DOHH2 (cell line): ENCODE measurements around the gene SH3RF2.

Experiments
- H3F3A ChIP-seq: fragments of 200-600 bp; sonication (generic), shearing (Covaris generic); 2 replicates; pipeline ENCODE4 v1.6.0; 2016; ENCODE audit warnings: antibody characterized with exemption, mild to moderate bottlenecking; ENCODE audit not compliant: control insufficient read depth, insufficient read depth
- H3K27ac ChIP-seq: fragments of 200-600 bp; sonication (generic); 2 replicates; pipeline ENCODE4 v1.5.1; 2014; ENCODE audit warnings: low read depth, mild to moderate bottlenecking, low read length, moderate library complexity
- H3K27me3 ChIP-seq: fragments of 200-600 bp; sonication (generic); 2 replicates; pipeline ENCODE4 v1.6.1; 2014; ENCODE audit warnings: mild to moderate bottlenecking, low read length, mixed read lengths; ENCODE audit not compliant: control insufficient read depth
- H3K36me3 ChIP-seq: fragments of 200-600 bp; sonication (generic); 2 replicates; pipeline ENCODE4 v1.6.1; 2014; ENCODE audit warnings: mild to moderate bottlenecking, low read length, moderate library complexity, mixed read lengths; ENCODE audit not compliant: control insufficient read depth
- H3K4me1 ChIP-seq: fragments of 200-600 bp; sonication (generic); 2 replicates; pipeline ENCODE4 v1.6.1; 2014; ENCODE audit warnings: mild to moderate bottlenecking, low read length, mixed read lengths; ENCODE audit not compliant: control insufficient read depth
- H3K4me2 ChIP-seq: fragments of 200-600 bp; sonication (generic); 2 replicates; pipeline ENCODE4 v1.6.0; 2014; ENCODE audit warnings: mild to moderate bottlenecking, low read length, moderate library complexity
- H3K4me3 ChIP-seq: fragments of 200-600 bp; sonication (generic); 2 replicates; pipeline ENCODE4 v1.5.1; 2014; ENCODE audit warnings: mild to moderate bottlenecking, low read length, mixed read lengths
- H3K79me2 ChIP-seq: fragments of 200-600 bp; sonication (generic); 2 replicates; pipeline ENCODE4 v1.6.1; 2014; ENCODE audit warnings: mild to moderate bottlenecking, low read length, mixed read lengths; ENCODE audit not compliant: control insufficient read depth
- H3K9me2 ChIP-seq: fragments of 200-600 bp; sonication (generic); replicated peaks from 2 replicates; pipeline ENCODE4 v1.6.1; 2014; ENCODE audit warnings: mild to moderate bottlenecking, low read length, mixed read lengths; ENCODE audit not compliant: control insufficient read depth
- H3K9me3 ChIP-seq: fragments of 200-600 bp; sonication (generic); 2 replicates; pipeline ENCODE4 v1.6.1; 2014; ENCODE audit warnings: antibody characterized with exemption, low read length, mixed read lengths; ENCODE audit not compliant: control insufficient read depth, insufficient read depth
- H4K20me1 ChIP-seq: fragments of 200-600 bp; sonication (generic); 2 replicates; pipeline ENCODE4 v1.6.0; 2014; ENCODE audit warnings: low read depth, mild to moderate bottlenecking, antibody characterized with exemption, low read length, moderate library complexity; ENCODE audit not compliant: control insufficient read depth, insufficient read depth
- EZH2phosphoT487 ChIP-seq: fragments of 200-600 bp; sonication (generic); IDR thresholded peaks from 2 replicates; pipeline ENCODE4 v1.6.1; 2017; ENCODE audit warnings: borderline replicate concordance, mild to moderate bottlenecking, antibody characterized with exemption, low read length, moderate library complexity, mixed read lengths
- TF ChIP-seq, protein P1 (sequence below): fragments of 200-600 bp; sonication (generic); IDR thresholded peaks from one replicate; pipeline ENCODE4 v1.5.1; 2014; ENCODE audit warnings: antibody characterized with exemption, mild to moderate bottlenecking, low read depth, low read length; ENCODE audit not compliant: poor library complexity, severe bottlenecking

Gene SH3RF2

DNA sequence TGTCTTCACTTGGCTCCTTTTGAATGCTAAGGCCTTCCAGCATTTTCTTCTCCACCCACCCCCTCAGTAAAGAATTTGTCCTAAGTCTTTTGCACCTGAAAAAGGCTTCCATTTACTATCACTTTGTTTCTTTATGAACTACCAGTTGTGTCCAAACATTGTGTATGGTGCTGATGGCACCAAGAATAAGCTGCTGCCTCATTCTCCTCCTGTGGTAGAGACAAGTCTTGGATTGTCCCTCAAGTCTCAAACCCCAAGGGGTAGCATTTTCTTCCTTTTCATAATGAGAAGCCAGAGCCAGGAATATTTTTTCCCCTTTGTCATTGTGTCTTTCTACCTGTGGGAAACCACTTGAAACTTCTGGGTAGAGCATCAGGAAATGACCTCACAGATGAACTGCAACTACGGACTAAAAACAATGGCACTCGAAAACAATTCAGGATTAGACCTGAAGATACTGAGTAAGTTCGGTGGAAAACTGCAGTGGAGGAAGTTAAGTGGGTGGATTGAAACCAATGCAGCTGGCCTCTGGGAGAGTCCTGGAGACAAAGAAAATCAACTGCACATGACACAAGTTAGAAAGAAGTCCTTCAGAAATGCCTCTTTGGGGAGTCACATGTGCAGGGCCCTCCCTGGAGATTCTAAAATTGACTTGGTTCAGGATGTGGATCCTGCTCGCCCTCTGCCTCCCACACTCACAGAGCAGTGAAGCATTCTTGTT is 80.5 kb downstream of the SH3RF2 start:
- H3K4me2 ChIP-seq, result no peak overlapping the region
- no peaks in the 10 kb centered on the region for H3K36me3 ChIP-seq
- H3F3A ChIP-seq, result no peaks in the 10 kb centered on the region
- H3K27me3 ChIP-seq, result no peaks in the 10 kb centered on the region
- H3K79me2 ChIP-seq, result no peaks in the 10 kb centered on the region
- no peaks in the 10 kb centered on the region; the same call in 1 of the 2 replicates for H3K9me2 ChIP-seq
- no peaks in the 10 kb centered on the region for H4K20me1 ChIP-seq
- no peak overlapping the region for H3K27ac ChIP-seq
- no peaks in the 10 kb centered on the region for H3K9me3 ChIP-seq
- no peaks in the 10 kb centered on the region for H3K4me1 ChIP-seq
- no peak for TF ChIP-seq EZH2phosphoT487
- TF ChIP-seq, protein P1, sequence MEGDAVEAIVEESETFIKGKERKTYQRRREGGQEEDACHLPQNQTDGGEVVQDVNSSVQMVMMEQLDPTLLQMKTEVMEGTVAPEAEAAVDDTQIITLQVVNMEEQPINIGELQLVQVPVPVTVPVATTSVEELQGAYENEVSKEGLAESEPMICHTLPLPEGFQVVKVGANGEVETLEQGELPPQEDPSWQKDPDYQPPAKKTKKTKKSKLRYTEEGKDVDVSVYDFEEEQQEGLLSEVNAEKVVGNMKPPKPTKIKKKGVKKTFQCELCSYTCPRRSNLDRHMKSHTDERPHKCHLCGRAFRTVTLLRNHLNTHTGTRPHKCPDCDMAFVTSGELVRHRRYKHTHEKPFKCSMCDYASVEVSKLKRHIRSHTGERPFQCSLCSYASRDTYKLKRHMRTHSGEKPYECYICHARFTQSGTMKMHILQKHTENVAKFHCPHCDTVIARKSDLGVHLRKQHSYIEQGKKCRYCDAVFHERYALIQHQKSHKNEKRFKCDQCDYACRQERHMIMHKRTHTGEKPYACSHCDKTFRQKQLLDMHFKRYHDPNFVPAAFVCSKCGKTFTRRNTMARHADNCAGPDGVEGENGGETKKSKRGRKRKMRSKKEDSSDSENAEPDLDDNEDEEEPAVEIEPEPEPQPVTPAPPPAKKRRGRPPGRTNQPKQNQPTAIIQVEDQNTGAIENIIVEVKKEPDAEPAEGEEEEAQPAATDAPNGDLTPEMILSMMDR, result no peak
- H3K4me3 ChIP-seq, result no peak overlapping the region

- TF ChIP-seq EZH2phosphoT487, result no peak
- TF ChIP-seq, protein P1, result no peak
- H3K4me3 ChIP-seq, result no peak overlapping the region
- H3F3A ChIP-seq, result no peaks in the 10 kb centered on the region
- no peaks in the 10 kb centered on the region for H3K79me2 ChIP-seq
- no peak overlapping the region for H3K27ac ChIP-seq
- no peaks in the 10 kb centered on the region; the same call in 1 of the 2 replicates for H3K9me2 ChIP-seq
- no peaks in the 10 kb centered on the region for H3K27me3 ChIP-seq
- no peaks in the 10 kb centered on the region for H3K9me3 ChIP-seq
- H3K36me3 ChIP-seq, result no peaks in the 10 kb centered on the region
- H3K4me2 ChIP-seq, result no peak overlapping the region
- no peaks in the 10 kb centered on the region for H4K20me1 ChIP-seq
- no peaks in the 10 kb centered on the region for H3K4me1 ChIP-seq
Measured at GRCh38 chr5:146018514-146019375, 82.4 kb downstream of the SH3RF2 start.

DNA sequence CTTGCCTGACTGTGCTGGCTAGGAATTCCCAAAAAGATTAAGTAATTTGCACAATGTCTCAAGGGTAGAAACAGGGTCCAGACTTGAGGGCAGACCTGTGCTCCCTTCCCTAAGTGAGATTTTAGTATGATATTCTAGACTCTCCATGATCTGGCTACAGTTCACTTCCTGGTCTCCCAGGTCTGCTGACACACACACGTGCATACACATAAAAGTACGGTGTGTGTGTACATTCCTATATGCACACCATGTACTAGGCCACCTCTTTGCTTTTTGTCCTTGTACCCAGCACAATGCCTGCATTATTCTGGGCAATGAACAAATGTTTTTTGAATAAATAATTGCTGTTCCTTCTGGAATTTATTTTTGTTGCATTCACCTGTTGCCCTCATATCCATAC is 83.7 kb downstream of the SH3RF2 start:
- no peaks in the 10 kb centered on the region for H3K79me2 ChIP-seq
- H3K4me2 ChIP-seq, result no peak overlapping the region
- H3K4me3 ChIP-seq, result no peak overlapping the region
- H3F3A ChIP-seq, result no peaks in the 10 kb centered on the region
- no peaks in the 10 kb centered on the region; the same call in 1 of the 2 replicates for H3K9me2 ChIP-seq
- H4K20me1 ChIP-seq, result no peaks in the 10 kb centered on the region
- TF ChIP-seq EZH2phosphoT487, result no peak
- TF ChIP-seq, protein P1, result no peak
- H3K4me1 ChIP-seq, result no peaks in the 10 kb centered on the region
- no peaks in the 10 kb centered on the region for H3K9me3 ChIP-seq
- no peak overlapping the region for H3K27ac ChIP-seq
- no peaks in the 10 kb centered on the region; the same call in 1 of the 2 replicates for H3K27me3 ChIP-seq
- no peaks in the 10 kb centered on the region for H3K36me3 ChIP-seq
